HG03097 (cell line): ENCODE results near the gene ANKRD33B.
"Not testable (repeated sequence)": the region's sequence is repeated elsewhere in the genome, so short reads cannot be mapped to it uniquely, and the experiment has no call there.

Experiments used
- ATAC-seq: cut with Tn5 transposase; IDR thresholded peaks from one replicate; pipeline ENCODE4 v1.9.1; 2021; ENCODE audit not compliant: unreplicated experiment, low FRiP score

ANKRD33B gene

GRCh38 chr5:10556289-10556807 is 7.5 kb upstream of the ANKRD33B start:
- ATAC-seq: no peak

GRCh38 chr5:10556893-10557746 is 6.8 kb upstream of the ANKRD33B start:
- ATAC-seq: no peak

GRCh38 chr5:10559151-10559550 is 4.7 kb upstream of the ANKRD33B start:
- ATAC-seq: no peak

GRCh38 chr5:10559871-10560270 is 4.0 kb upstream of the ANKRD33B start:
- no peak for ATAC-seq

- no peak for ATAC-seq
Observed at GRCh38 chr5:10562201-10563109, 1.4 kb upstream of the ANKRD33B start.

- ATAC-seq: peak; percentile 26
Observed at GRCh38 chr5:10563110-10563944, 543 bp upstream of the ANKRD33B start.

- ATAC-seq: no peak
Observed at GRCh38 chr5:10564838-10565784, 1.2 kb downstream of the ANKRD33B start.

GRCh38 chr5:10565785-10566542 is 2.1 kb downstream of the ANKRD33B start:
- no peak for ATAC-seq

- no peak for ATAC-seq
Observed at GRCh38 chr5:10566543-10567068, 2.7 kb downstream of the ANKRD33B start.

- ATAC-seq: no peak
Observed at GRCh38 chr5:10567121-10567591, 3.3 kb downstream of the ANKRD33B start.

GRCh38 chr5:10567781-10568321 is 4.0 kb downstream of the ANKRD33B start:
- no peak for ATAC-seq

- not testable (repeated sequence) for ATAC-seq
Observed at GRCh38 chr5:10570540-10570939, 6.7 kb downstream of the ANKRD33B start.

- ATAC-seq: no peak
Observed at GRCh38 chr5:10572451-10572850, 8.6 kb downstream of the ANKRD33B start.

GRCh38 chr5:10573487-10574145 is 9.7 kb downstream of the ANKRD33B start:
- ATAC-seq: no peak

GRCh38 chr5:10574879-10575278 is 11.0 kb downstream of the ANKRD33B start:
- ATAC-seq: not testable (repeated sequence)

- no peak for ATAC-seq
Observed at GRCh38 chr5:10576121-10576789, 12.4 kb downstream of the ANKRD33B start.

- no peak for ATAC-seq
Observed at GRCh38 chr5:10576790-10577189, 12.9 kb downstream of the ANKRD33B start.
